Activated naive CD4-positive, alpha-beta T cell treated with anti-CD3 and anti-CD28 coated beads, Interleukin-2, amount 10 ng/mL, durations not matched to agents 7 days and 5 days (primary cell): ENCODE measurements around the gene C2orf92.
"Not testable (repeated sequence)": the region's sequence is repeated elsewhere in the genome, so short reads cannot be mapped to it uniquely, and the experiment has no call there.

ENCODE experiments used
- CTCF ChIA-PET: fragments of 350-600 bp; sonication (Branson Sonifier 250); formaldehyde crosslinking; loops from one replicate; lab custom pipeline; 2021; ENCODE audit warnings: antibody characterized with exemption; lab: Charles Lee
- DNase-seq: peaks from one replicate; pipeline ENCODE4 v3.0.0-alpha.2; 2020
- H3K27ac Mint-ChIP-seq: one replicate; pipeline ENCODE4 v1.8.0; 2021; ENCODE audit warnings: mild to moderate bottlenecking, moderate library complexity, mixed read lengths
- H3K27me3 Mint-ChIP-seq: one replicate; pipeline ENCODE4 v1.8.0; 2021; ENCODE audit warnings: mild to moderate bottlenecking, mixed read lengths
- H3K36me3 Mint-ChIP-seq: one replicate; pipeline ENCODE4 v1.8.0; 2021; ENCODE audit warnings: mixed read lengths
- H3K4me1 Mint-ChIP-seq: one replicate; pipeline ENCODE4 v1.8.0; 2021; ENCODE audit warnings: mixed read lengths
- H3K4me3 Mint-ChIP-seq: one replicate; pipeline ENCODE4 v1.8.0; 2021; ENCODE audit warnings: mild to moderate bottlenecking, moderate library complexity, mixed read lengths
- H3K9me3 Mint-ChIP-seq: one replicate; pipeline ENCODE4 v1.8.0; 2021; ENCODE audit warnings: mixed read lengths

The C2orf92 gene

GRCh38 chr2:97663962-97664635, 5.4 kb upstream of the C2orf92 start, which contains the start of gene ACTR1B:
TSS of gene ACTR1B (minus strand) at chr2:97664044. CDS start at chr2:97663890, 154 bp downstream.
- Mint-ChIP-seq H3K27me3 (no peaks in the 10 kb centered on the region), H3K9me3 (no peaks in the 10 kb centered on the region), H3K4me3 (peak within 1 kb of the TSS; percentile 93), H3K27ac (peak within 1 kb of the TSS; percentile 98), H3K4me1 (peaks cover 36% of the 10 kb centered on the region), H3K36me3 (peaks cover 13% of the 10 kb centered on the region)
- CTCF ChIA-PET = interaction anchor here (0.6 to 4.9 kb wide), 13 partner anchors 9 to 73 kb away, joined by 3 to 78 read pairs (median 4); partner anchors contain the start of genes ANKRD36B, COX5B and ZAP70
- peak; percentile 98 for DNase-seq

- no peak for DNase-seq
- H3K27me3 Mint-ChIP-seq = no peaks in the 10 kb centered on the region
Measured at GRCh38 chr2:97664636-97664970, 4.9 kb upstream of the C2orf92 start.

GRCh38 chr2:97670471-97670870, 958 bp downstream of the C2orf92 start:
- Mint-ChIP-seq H3K4me3 (no peak overlapping the region), H3K36me3 (no peaks in the 10 kb centered on the region), H3K27me3 (no peaks in the 10 kb centered on the region), H3K27ac (no peak overlapping the region), H3K9me3 (no peaks in the 10 kb centered on the region), H3K4me1 (peaks cover 8% of the 10 kb centered on the region)
- DNase-seq = no peak
- CTCF ChIA-PET = interaction anchor here (0.9 to 1.4 kb wide), 4 partner anchors 22 to 79 kb away, joined by 3 to 6 read pairs (median 4); no protein-coding TSS in a partner anchor

More at GRCh38 chr2:97664636-97664970, 4.9 kb upstream of the C2orf92 start:
- peaks cover 13% of the 10 kb centered on the region for H3K36me3 Mint-ChIP-seq
- peak overlapping the region; percentile 81 for H3K4me3 Mint-ChIP-seq
- CTCF ChIA-PET = interaction anchor here (0.8 to 4.9 kb wide), 9 partner anchors 11 to 74 kb away, joined by 3 to 78 read pairs (median 5); partner anchors contain the start of genes ANKRD36B, COX5B and ZAP70
- H3K4me1 Mint-ChIP-seq = peaks cover 36% of the 10 kb centered on the region
- no peaks in the 10 kb centered on the region for H3K9me3 Mint-ChIP-seq
- peak overlapping the region; percentile 89 for H3K27ac Mint-ChIP-seq

GRCh38 chr2:97671526-97671925, 2.0 kb downstream of the C2orf92 start:
- CTCF ChIA-PET = no interaction called here
- DNase-seq = no peak
- H3K36me3 Mint-ChIP-seq = no peaks in the 10 kb centered on the region
- H3K4me3 Mint-ChIP-seq = no peak overlapping the region
- no peak overlapping the region for H3K27ac Mint-ChIP-seq
- H3K4me1 Mint-ChIP-seq = peaks cover 9% of the 10 kb centered on the region
- H3K9me3 Mint-ChIP-seq = no peaks in the 10 kb centered on the region
- peaks cover under 1% of the 10 kb centered on the region for H3K27me3 Mint-ChIP-seq

- H3K36me3 Mint-ChIP-seq, H3K4me3 Mint-ChIP-seq, H3K27ac Mint-ChIP-seq, H3K4me1 Mint-ChIP-seq, H3K9me3 Mint-ChIP-seq, H3K27me3 Mint-ChIP-seq, DNase-seq: not testable (repeated sequence)
- CTCF ChIA-PET = interaction anchor here (1.0 kb wide), 1 partner anchor 9 kb away, joined by 3 read pairs; the partner anchor contains the start of gene ACTR1B
Measured at GRCh38 chr2:97672606-97673140, 3.2 kb downstream of the C2orf92 start.

GRCh38 chr2:97673182-97673914, 3.8 kb downstream of the C2orf92 start:
- DNase-seq = no peak
- CTCF ChIA-PET = interaction anchor here (1.0 kb wide), 1 partner anchor 9 kb away, joined by 3 read pairs; the partner anchor contains the start of gene ACTR1B
- no peaks in the 10 kb centered on the region for H3K36me3 Mint-ChIP-seq
- no peaks in the 10 kb centered on the region for H3K9me3 Mint-ChIP-seq
- H3K4me3 Mint-ChIP-seq = no peak overlapping the region
- no peak overlapping the region for H3K27ac Mint-ChIP-seq
- H3K27me3 Mint-ChIP-seq = peaks cover 6% of the 10 kb centered on the region
- peaks cover 10% of the 10 kb centered on the region for H3K4me1 Mint-ChIP-seq

GRCh38 chr2:97673915-97674283, 4.4 kb downstream of the C2orf92 start:
- Mint-ChIP-seq H3K4me1 (peaks cover 10% of the 10 kb centered on the region), H3K4me3 (no peak overlapping the region), H3K9me3 (no peaks in the 10 kb centered on the region), H3K27ac (no peak overlapping the region), H3K36me3 (no peaks in the 10 kb centered on the region), H3K27me3 (peaks cover 6% of the 10 kb centered on the region)
- CTCF ChIA-PET = no interaction called here
- no peak for DNase-seq

- CTCF ChIA-PET = interaction anchor here (1.4 to 2.4 kb wide), 4 partner anchors 11 to 65 kb away, joined by 3 to 11 read pairs (median 5); partner anchors contain the start of gene ACTR1B
- Mint-ChIP-seq H3K9me3 (no peaks in the 10 kb centered on the region), H3K4me1 (peaks cover 10% of the 10 kb centered on the region), H3K27me3 (peaks cover 6% of the 10 kb centered on the region), H3K36me3 (no peaks in the 10 kb centered on the region), H3K27ac (no peak overlapping the region), H3K4me3 (no peak overlapping the region)
- no peak for DNase-seq
Measured at GRCh38 chr2:97675430-97676113, 6.1 kb downstream of the C2orf92 start.

- no peak for DNase-seq
- Mint-ChIP-seq H3K36me3 (no peaks in the 10 kb centered on the region), H3K4me1 (peaks cover 10% of the 10 kb centered on the region), H3K27ac (no peak overlapping the region), H3K4me3 (no peak overlapping the region), H3K27me3 (peaks cover 8% of the 10 kb centered on the region), H3K9me3 (no peaks in the 10 kb centered on the region)
- CTCF ChIA-PET = interaction anchor here (0.9 to 2.4 kb wide), 2 partner anchors 12 to 14 kb away, joined by 4 to 11 read pairs; partner anchors contain the start of gene ACTR1B
Measured at GRCh38 chr2:97676620-97677019, 7.1 kb downstream of the C2orf92 start.

GRCh38 chr2:97677480-97677879, 8.0 kb downstream of the C2orf92 start:
- Mint-ChIP-seq H3K4me1 (peaks cover 10% of the 10 kb centered on the region), H3K36me3 (no peaks in the 10 kb centered on the region), H3K27me3 (peaks cover 10% of the 10 kb centered on the region), H3K9me3 (no peaks in the 10 kb centered on the region), H3K27ac (no peak overlapping the region), H3K4me3 (no peak overlapping the region)
- CTCF ChIA-PET = interaction anchor here (0.9 kb wide), 1 partner anchor 15 kb away, joined by 4 read pairs; no protein-coding TSS in a partner anchor
- no peak for DNase-seq

- DNase-seq = no peak
- H3K9me3 Mint-ChIP-seq = no peaks in the 10 kb centered on the region
- H3K4me3 Mint-ChIP-seq = no peak overlapping the region
- H3K27ac Mint-ChIP-seq = no peak overlapping the region
- H3K4me1 Mint-ChIP-seq = peaks cover 6% of the 10 kb centered on the region
- H3K27me3 Mint-ChIP-seq = peaks cover 10% of the 10 kb centered on the region
- CTCF ChIA-PET = no interaction called here
- no peaks in the 10 kb centered on the region for H3K36me3 Mint-ChIP-seq
Measured at GRCh38 chr2:97678298-97678697, 8.8 kb downstream of the C2orf92 start.

GRCh38 chr2:97687235-97687634, 17.7 kb downstream of the C2orf92 start:
- peaks cover 13% of the 10 kb centered on the region for H3K4me1 Mint-ChIP-seq
- not testable (repeated sequence) for H3K36me3 Mint-ChIP-seq, H3K9me3 Mint-ChIP-seq, H3K4me3 Mint-ChIP-seq, H3K27me3 Mint-ChIP-seq, H3K27ac Mint-ChIP-seq, DNase-seq
- CTCF ChIA-PET = interaction anchor here (1.0 to 2.8 kb wide), 4 partner anchors 9 to 23 kb away, joined by 3 to 12 read pairs (median 5); partner anchors contain the start of gene ACTR1B

GRCh38 chr2:97688062-97688827, 18.7 kb downstream of the C2orf92 start:
- H3K4me3 Mint-ChIP-seq = no peak overlapping the region
- CTCF ChIA-PET = interaction anchor here (1.0 to 2.8 kb wide), 3 partner anchors 8 to 98 kb away, joined by 5 to 12 read pairs (median 6); partner anchors contain the start of gene ACTR1B
- no peak overlapping the region for H3K27ac Mint-ChIP-seq

More at GRCh38 chr2:97688062-97688827, 18.7 kb downstream of the C2orf92 start:
- Mint-ChIP-seq H3K9me3 (no peaks in the 10 kb centered on the region), H3K27me3 (no peaks in the 10 kb centered on the region), H3K4me1 (peaks cover 13% of the 10 kb centered on the region), H3K36me3 (no peaks in the 10 kb centered on the region)
- DNase-seq = no peak
